ENCODE results near the gene IL13. TPM values are rescaled to one million over a fixed set of nuclear protein-coding genes. Genes with fewer than 3 reads are reported as not detected.

The IL13 gene
- total RNA-seq, 1 experiment from 2014 or later, result not detected

DNA sequence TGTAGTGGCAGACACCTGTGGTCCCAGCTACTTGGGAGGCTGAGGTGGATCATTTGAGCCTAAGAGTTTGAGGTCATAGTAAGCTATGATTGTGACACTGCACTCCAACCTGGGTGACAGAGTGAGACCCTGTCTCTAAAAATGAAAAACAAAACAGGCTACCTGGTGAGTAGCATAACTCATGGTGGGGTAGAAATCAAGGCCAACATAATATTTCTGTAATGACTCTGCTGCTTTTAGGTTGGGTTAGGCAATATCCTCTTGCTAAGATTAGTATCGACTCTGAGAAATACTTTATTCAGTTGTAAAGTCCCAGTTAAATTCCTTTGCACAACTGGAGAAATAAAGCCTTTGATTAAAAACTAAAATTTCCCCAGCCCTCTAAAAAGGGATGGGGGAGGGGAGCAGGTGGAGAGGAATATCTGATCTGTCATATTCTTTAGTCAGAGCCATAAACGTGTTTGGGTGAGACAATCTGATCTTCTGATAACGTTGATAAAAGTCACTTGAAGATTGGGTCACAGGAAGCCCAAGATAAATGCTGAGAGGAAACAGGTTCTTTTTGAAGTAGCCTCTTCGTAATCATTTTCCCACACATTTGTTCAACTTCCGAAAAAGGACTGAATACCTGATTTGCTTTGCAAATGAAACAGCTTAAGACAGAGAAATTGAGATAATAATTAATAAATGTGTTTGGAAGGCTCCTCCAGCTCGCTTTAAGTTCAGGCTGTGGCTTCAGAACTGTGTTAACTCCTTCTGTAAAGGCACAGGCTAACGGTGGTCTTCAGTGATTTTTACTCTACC lies 30.8 kb downstream of the IL13 start:
- TF ChIP-seq, protein P1, sequence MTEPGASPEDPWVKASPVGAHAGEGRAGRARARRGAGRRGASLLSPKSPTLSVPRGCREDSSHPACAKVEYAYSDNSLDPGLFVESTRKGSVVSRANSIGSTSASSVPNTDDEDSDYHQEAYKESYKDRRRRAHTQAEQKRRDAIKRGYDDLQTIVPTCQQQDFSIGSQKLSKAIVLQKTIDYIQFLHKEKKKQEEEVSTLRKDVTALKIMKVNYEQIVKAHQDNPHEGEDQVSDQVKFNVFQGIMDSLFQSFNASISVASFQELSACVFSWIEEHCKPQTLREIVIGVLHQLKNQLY (CRISPR knock-in tag; IDR thresholded peaks at IDR 0.05), result no peak
- TF ChIP-seq, protein P2, sequence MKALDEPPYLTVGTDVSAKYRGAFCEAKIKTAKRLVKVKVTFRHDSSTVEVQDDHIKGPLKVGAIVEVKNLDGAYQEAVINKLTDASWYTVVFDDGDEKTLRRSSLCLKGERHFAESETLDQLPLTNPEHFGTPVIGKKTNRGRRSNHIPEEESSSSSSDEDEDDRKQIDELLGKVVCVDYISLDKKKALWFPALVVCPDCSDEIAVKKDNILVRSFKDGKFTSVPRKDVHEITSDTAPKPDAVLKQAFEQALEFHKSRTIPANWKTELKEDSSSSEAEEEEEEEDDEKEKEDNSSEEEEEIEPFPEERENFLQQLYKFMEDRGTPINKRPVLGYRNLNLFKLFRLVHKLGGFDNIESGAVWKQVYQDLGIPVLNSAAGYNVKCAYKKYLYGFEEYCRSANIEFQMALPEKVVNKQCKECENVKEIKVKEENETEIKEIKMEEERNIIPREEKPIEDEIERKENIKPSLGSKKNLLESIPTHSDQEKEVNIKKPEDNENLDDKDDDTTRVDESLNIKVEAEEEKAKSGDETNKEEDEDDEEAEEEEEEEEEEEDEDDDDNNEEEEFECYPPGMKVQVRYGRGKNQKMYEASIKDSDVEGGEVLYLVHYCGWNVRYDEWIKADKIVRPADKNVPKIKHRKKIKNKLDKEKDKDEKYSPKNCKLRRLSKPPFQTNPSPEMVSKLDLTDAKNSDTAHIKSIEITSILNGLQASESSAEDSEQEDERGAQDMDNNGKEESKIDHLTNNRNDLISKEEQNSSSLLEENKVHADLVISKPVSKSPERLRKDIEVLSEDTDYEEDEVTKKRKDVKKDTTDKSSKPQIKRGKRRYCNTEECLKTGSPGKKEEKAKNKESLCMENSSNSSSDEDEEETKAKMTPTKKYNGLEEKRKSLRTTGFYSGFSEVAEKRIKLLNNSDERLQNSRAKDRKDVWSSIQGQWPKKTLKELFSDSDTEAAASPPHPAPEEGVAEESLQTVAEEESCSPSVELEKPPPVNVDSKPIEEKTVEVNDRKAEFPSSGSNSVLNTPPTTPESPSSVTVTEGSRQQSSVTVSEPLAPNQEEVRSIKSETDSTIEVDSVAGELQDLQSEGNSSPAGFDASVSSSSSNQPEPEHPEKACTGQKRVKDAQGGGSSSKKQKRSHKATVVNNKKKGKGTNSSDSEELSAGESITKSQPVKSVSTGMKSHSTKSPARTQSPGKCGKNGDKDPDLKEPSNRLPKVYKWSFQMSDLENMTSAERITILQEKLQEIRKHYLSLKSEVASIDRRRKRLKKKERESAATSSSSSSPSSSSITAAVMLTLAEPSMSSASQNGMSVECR (CRISPR knock-in tag; IDR thresholded peaks at IDR 0.05; ENCODE audit: borderline replicate concordance), result no peak
- POLR2A ChIA-PET, result interaction anchor here (0.6 kb wide), 1 partner anchor 288 kb away, joined by 5 read pairs; no protein-coding TSS in a partner anchor
- ATAC-seq (no peak), DNase-seq (ENCODE audit: low spot score) (no peak)
- no peaks in the 10 kb centered on the region for H3K4me1 Mint-ChIP-seq
- H3K27ac Mint-ChIP-seq, result 0 out of 2 replicates have a peak overlapping the region, but pooled peaks have one; percentile 3
- no peaks in the 10 kb centered on the region for H3K27me3 Mint-ChIP-seq (ENCODE audit: low read depth)
- peaks cover 3% of the 10 kb centered on the region; the same call in 1 of the 2 replicates for H3K9me3 Mint-ChIP-seq
- CTCF ChIA-PET, result interaction anchor here (1.6 kb wide), 1 partner anchor 11 kb away, joined by 7 read pairs; no protein-coding TSS in a partner anchor
- H3K36me3 Mint-ChIP-seq, result no peaks in the 10 kb centered on the region
- H3K4me3 Mint-ChIP-seq, result no peak overlapping the region

DNA sequence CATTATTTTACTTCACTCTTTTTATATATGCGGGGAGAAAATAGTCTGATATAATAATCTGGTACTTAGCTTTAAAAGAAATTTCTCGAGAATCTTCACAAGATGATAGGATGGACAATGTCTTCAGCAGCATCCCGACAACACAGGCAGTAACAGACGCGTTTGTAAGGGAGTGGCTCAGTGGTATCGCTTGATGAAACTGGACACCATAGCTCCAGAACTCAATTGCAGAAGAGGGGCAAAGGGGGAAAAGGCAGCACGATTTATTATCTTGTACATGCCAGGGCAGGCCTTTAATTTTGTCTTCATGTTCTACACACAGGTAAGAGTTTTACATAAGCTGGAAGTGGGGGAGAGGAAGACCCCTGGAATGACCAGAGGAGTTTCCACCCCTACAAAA lies 31.5 kb downstream of the IL13 start:
- H3K27ac Mint-ChIP-seq, result no peak overlapping the region; the same call in 1 of the 2 replicates
- H3K4me1 Mint-ChIP-seq, result no peaks in the 10 kb centered on the region
- TF ChIP-seq JUN (CRISPR knock-in tag; IDR thresholded peaks at IDR 0.05) (no peak), MXD4 (CRISPR knock-in tag; IDR thresholded peaks at IDR 0.05; ENCODE audit: borderline replicate concordance) (no peak), NFYB (CRISPR knock-in tag; conservative IDR thresholded peaks at IDR 0.05; ENCODE audit: low read depth) (no peak), ZNF396 (CRISPR knock-in tag; IDR thresholded peaks at IDR 0.05; ENCODE audit: borderline replicate concordance) (no peak), CBFB (CRISPR knock-in tag; IDR thresholded peaks at IDR 0.05; ENCODE audit: low read depth) (no peak), HMGA2 (CRISPR knock-in tag; IDR thresholded peaks at IDR 0.05) (no peak), OVOL2 (CRISPR knock-in tag; IDR thresholded peaks at IDR 0.05; ENCODE audit: borderline replicate concordance) (no peak), ZNF416 (CRISPR knock-in tag; IDR thresholded peaks at IDR 0.05) (no peak), NFE2L1 (CRISPR knock-in tag; IDR thresholded peaks at IDR 0.05) (no peak), JAZF1 (CRISPR knock-in tag; IDR thresholded peaks at IDR 0.05) (no peak), ZNF671 (CRISPR knock-in tag; IDR thresholded peaks at IDR 0.05) (no peak)
- TF ChIP-seq, protein P3, sequence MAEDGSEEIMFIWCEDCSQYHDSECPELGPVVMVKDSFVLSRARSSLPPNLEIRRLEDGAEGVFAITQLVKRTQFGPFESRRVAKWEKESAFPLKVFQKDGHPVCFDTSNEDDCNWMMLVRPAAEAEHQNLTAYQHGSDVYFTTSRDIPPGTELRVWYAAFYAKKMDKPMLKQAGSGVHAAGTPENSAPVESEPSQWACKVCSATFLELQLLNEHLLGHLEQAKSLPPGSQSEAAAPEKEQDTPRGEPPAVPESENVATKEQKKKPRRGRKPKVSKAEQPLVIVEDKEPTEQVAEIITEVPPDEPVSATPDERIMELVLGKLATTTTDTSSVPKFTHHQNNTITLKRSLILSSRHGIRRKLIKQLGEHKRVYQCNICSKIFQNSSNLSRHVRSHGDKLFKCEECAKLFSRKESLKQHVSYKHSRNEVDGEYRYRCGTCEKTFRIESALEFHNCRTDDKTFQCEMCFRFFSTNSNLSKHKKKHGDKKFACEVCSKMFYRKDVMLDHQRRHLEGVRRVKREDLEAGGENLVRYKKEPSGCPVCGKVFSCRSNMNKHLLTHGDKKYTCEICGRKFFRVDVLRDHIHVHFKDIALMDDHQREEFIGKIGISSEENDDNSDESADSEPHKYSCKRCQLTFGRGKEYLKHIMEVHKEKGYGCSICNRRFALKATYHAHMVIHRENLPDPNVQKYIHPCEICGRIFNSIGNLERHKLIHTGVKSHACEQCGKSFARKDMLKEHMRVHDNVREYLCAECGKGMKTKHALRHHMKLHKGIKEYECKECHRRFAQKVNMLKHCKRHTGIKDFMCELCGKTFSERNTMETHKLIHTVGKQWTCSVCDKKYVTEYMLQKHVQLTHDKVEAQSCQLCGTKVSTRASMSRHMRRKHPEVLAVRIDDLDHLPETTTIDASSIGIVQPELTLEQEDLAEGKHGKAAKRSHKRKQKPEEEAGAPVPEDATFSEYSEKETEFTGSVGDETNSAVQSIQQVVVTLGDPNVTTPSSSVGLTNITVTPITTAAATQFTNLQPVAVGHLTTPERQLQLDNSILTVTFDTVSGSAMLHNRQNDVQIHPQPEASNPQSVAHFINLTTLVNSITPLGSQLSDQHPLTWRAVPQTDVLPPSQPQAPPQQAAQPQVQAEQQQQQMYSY (CRISPR knock-in tag; IDR thresholded peaks at IDR 0.05), result no peak
- TF ChIP-seq, protein P4, sequence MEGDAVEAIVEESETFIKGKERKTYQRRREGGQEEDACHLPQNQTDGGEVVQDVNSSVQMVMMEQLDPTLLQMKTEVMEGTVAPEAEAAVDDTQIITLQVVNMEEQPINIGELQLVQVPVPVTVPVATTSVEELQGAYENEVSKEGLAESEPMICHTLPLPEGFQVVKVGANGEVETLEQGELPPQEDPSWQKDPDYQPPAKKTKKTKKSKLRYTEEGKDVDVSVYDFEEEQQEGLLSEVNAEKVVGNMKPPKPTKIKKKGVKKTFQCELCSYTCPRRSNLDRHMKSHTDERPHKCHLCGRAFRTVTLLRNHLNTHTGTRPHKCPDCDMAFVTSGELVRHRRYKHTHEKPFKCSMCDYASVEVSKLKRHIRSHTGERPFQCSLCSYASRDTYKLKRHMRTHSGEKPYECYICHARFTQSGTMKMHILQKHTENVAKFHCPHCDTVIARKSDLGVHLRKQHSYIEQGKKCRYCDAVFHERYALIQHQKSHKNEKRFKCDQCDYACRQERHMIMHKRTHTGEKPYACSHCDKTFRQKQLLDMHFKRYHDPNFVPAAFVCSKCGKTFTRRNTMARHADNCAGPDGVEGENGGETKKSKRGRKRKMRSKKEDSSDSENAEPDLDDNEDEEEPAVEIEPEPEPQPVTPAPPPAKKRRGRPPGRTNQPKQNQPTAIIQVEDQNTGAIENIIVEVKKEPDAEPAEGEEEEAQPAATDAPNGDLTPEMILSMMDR (IDR thresholded peaks at IDR 0.05), result no peak
- TF ChIP-seq, protein P5, sequence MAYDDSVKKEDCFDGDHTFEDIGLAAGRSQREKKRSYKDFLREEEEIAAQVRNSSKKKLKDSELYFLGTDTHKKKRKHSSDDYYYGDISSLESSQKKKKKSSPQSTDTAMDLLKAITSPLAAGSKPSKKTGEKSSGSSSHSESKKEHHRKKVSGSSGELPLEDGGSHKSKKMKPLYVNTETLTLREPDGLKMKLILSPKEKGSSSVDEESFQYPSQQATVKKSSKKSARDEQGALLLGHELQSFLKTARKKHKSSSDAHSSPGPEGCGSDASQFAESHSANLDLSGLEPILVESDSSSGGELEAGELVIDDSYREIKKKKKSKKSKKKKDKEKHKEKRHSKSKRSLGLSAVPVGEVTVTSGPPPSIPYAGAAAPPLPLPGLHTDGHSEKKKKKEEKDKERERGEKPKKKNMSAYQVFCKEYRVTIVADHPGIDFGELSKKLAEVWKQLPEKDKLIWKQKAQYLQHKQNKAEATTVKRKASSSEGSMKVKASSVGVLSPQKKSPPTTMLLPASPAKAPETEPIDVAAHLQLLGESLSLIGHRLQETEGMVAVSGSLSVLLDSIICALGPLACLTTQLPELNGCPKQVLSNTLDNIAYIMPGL (CRISPR knock-in tag; IDR thresholded peaks at IDR 0.05), result no peak
- TF ChIP-seq, protein P6, sequence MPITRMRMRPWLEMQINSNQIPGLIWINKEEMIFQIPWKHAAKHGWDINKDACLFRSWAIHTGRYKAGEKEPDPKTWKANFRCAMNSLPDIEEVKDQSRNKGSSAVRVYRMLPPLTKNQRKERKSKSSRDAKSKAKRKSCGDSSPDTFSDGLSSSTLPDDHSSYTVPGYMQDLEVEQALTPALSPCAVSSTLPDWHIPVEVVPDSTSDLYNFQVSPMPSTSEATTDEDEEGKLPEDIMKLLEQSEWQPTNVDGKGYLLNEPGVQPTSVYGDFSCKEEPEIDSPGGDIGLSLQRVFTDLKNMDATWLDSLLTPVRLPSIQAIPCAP (CRISPR knock-in tag; IDR thresholded peaks at IDR 0.05), result no peak
- TF ChIP-seq, protein P7, sequence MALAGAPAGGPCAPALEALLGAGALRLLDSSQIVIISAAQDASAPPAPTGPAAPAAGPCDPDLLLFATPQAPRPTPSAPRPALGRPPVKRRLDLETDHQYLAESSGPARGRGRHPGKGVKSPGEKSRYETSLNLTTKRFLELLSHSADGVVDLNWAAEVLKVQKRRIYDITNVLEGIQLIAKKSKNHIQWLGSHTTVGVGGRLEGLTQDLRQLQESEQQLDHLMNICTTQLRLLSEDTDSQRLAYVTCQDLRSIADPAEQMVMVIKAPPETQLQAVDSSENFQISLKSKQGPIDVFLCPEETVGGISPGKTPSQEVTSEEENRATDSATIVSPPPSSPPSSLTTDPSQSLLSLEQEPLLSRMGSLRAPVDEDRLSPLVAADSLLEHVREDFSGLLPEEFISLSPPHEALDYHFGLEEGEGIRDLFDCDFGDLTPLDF (CRISPR knock-in tag; IDR thresholded peaks at IDR 0.05), result no peak
- TF ChIP-seq, protein P8, sequence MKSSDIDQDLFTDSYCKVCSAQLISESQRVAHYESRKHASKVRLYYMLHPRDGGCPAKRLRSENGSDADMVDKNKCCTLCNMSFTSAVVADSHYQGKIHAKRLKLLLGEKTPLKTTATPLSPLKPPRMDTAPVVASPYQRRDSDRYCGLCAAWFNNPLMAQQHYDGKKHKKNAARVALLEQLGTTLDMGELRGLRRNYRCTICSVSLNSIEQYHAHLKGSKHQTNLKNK (CRISPR knock-in tag; IDR thresholded peaks at IDR 0.05), result no peak

More for the DNA sequence above, 31.5 kb downstream of the IL13 start:
- Mint-ChIP-seq H3K36me3 (no peaks in the 10 kb centered on the region), H3K4me3 (no peak overlapping the region), H3K27me3 (ENCODE audit: low read depth) (no peaks in the 10 kb centered on the region), H3K9me3 (peaks cover 3% of the 10 kb centered on the region; the same call in 1 of the 2 replicates)
- CTCF ChIA-PET, result interaction anchor here (1.6 kb wide), 1 partner anchor 12 kb away, joined by 7 read pairs; no protein-coding TSS in a partner anchor
- no peak for ATAC-seq
- no peak for DNase-seq (ENCODE audit: low spot score)
- POLR2A ChIA-PET, result no interaction called here

Data from WTC11 (cell line).